GM12872 (cell line): ENCODE data around the gene PLXNA4.

Experiments used
- CTCF ChIP-seq: IDR thresholded peaks from 3 replicates; pipeline ENCODE4 v1.5.1; 2011; ENCODE audit warnings: low read depth, mild to moderate bottlenecking, low read length, moderate library complexity; ENCODE audit not compliant: insufficient read depth

PLXNA4 gene

GRCh38 chr7:132275416-132276233 is 300.6 kb downstream of the PLXNA4 start:
- TF ChIP-seq CTCF = no peak

GRCh38 chr7:132272763-132273371 is 303.4 kb downstream of the PLXNA4 start:
- no peak for TF ChIP-seq CTCF

GRCh38 chr7:132270517-132270916 is 305.8 kb downstream of the PLXNA4 start:
- no peak for TF ChIP-seq CTCF

GRCh38 chr7:132269718-132270117 is 306.6 kb downstream of the PLXNA4 start:
- no peak for TF ChIP-seq CTCF

GRCh38 chr7:132263151-132263550 is 313.1 kb downstream of the PLXNA4 start:
- no peak for TF ChIP-seq CTCF

GRCh38 chr7:132262160-132262470 is 314.2 kb downstream of the PLXNA4 start:
- TF ChIP-seq CTCF = no peak

GRCh38 chr7:132261327-132262159 is 314.7 kb downstream of the PLXNA4 start:
- TF ChIP-seq CTCF = no peak
